A549 treated with ZK216348 at 1 μM for 4 hours (cell line): Measurements from ENCODE around the gene VSTM2L. TPM values are rescaled to one million over a fixed set of nuclear protein-coding genes. Genes with fewer than 3 reads are reported as not detected.

ENCODE experiments used
- total RNA-seq: library from RNA; stranded (reverse); fragments of 200-300 nt; extraction: Qiagen RNA extraction; gene quantifications from 5 replicates; pipeline ENCODE4 v1.2.3, GENCODE V29; 2022; ENCODE audit warnings: low read depth

The VSTM2L gene
- 10.6 to 19.8 TPM (median 15.5 TPM) in 5 replicates for total RNA-seq

GRCh38 chr20:37902504-37903313 is at the start of gene VSTM2L:
TSS of gene VSTM2L (plus strand) at chr20:37903127. CDS start at chr20:37903351, 224 bp downstream.

Other genes starting within 250 kb of the VSTM2L start
- 65.0 to 69.2 TPM (median 66.2 TPM) in 5 replicates for gene CTNNBL1, start 209.1 kb upstream of the VSTM2L start, total RNA-seq
- gene TTI1, start 130.3 kb downstream of the VSTM2L start, total RNA-seq, result 18.1 to 24.0 TPM (median 21.6 TPM) in 5 replicates
- gene RPRD1B, start 130.6 kb downstream of the VSTM2L start, total RNA-seq, result 19.9 to 28.0 TPM (median 27.2 TPM) in 5 replicates